ENCODE results near the gene GSKIP.

GSKIP gene

DNA sequence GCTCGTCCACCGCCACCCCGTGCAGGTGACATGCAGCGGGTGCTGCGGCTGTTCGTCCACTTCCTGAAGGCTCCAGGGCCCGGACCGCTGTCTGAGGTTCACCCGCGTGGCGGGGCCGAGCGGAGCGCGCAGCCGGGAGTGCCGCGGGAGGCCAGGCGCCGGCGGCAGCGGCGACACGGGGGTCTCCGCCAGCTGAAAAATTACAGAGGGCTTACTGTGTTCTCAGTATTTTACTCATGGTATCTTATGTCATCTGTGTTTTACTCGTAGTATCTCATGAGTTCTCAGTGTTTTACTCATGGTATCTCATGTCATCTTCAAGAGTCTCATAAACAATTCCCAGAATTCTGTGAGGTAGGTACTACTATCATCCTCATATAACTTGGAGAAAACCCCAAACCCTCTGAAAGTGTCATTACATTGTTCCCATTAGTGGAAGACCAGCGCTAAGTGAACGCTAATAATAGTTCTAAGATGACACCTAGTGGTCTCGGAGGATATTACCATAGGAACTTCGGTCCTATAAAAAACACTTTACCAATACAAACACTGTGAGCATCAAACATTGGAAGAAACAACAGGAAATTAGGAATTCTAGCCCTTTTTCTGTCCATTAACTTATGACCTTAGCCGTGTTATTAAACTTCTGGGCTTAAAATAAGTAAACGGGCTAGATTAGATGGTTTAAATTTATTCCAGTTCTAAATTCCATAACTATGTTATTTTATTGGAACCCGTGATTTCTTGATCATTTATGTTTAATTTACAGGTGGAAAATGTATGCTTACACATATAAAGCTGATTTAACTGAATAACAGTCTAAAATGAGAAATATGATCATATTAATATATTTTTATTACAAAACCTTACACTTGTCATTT, 61.0 kb downstream of the GSKIP start:
- peak overlapping the region; percentile 50; the same call in 1 of the 2 replicates for H3K9ac ChIP-seq
- no peaks in the 10 kb centered on the region for H3K79me2 ChIP-seq (ENCODE audit: insufficient read depth, low read depth)
- no peaks in the 10 kb centered on the region for H3K27me3 ChIP-seq (ENCODE audit: insufficient read depth, low read depth)
- H4K20me1 ChIP-seq (ENCODE audit: insufficient read depth), result no peaks in the 10 kb centered on the region
- peak overlapping the region; percentile 87 for H2AFZ ChIP-seq (ENCODE audit: low read depth)
- no peaks in the 10 kb centered on the region for H3K4me1 ChIP-seq (ENCODE audit: low read depth, poor library complexity, severe bottlenecking)
- TF ChIP-seq, protein P1, sequence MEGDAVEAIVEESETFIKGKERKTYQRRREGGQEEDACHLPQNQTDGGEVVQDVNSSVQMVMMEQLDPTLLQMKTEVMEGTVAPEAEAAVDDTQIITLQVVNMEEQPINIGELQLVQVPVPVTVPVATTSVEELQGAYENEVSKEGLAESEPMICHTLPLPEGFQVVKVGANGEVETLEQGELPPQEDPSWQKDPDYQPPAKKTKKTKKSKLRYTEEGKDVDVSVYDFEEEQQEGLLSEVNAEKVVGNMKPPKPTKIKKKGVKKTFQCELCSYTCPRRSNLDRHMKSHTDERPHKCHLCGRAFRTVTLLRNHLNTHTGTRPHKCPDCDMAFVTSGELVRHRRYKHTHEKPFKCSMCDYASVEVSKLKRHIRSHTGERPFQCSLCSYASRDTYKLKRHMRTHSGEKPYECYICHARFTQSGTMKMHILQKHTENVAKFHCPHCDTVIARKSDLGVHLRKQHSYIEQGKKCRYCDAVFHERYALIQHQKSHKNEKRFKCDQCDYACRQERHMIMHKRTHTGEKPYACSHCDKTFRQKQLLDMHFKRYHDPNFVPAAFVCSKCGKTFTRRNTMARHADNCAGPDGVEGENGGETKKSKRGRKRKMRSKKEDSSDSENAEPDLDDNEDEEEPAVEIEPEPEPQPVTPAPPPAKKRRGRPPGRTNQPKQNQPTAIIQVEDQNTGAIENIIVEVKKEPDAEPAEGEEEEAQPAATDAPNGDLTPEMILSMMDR (conservative IDR thresholded peaks at IDR 0.05; ENCODE audit: low read depth, low read length), result peak; percentile 80
- H3K36me3 ChIP-seq (ENCODE audit: insufficient read depth), result no peaks in the 10 kb centered on the region
- no peak overlapping the region for H3K4me3 ChIP-seq (IDR thresholded peaks at IDR 0.05; ENCODE audit: insufficient read depth, low read depth, low read length)
- H3K4me2 ChIP-seq, result peak overlapping the region; percentile 62
- no peak overlapping the region for H3K27ac ChIP-seq

DNA sequence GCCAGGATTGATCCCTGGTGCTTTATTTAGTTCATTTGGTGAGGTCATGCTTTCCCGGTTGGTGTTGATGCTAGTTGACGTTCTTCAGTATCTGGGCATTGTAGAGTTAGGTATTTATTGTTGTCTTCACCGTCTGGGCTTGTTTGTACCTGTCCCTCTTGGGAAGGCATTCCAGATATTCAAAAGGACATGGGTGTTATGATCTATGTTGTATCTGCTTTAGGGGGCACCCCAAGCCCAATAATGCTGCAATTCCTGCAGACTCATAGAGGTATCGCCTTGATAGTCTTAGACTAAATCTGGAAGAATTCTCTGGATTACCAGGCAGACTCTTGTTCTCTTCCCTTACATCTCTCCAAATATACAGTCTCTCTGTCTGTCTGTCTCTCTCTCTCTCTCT, 70.7 kb downstream of the GSKIP start:
- no peaks in the 10 kb centered on the region for H3K4me1 ChIP-seq (ENCODE audit: low read depth, poor library complexity, severe bottlenecking)
- TF ChIP-seq, protein P1 (conservative IDR thresholded peaks at IDR 0.05; ENCODE audit: low read depth, low read length), result no peak

More for the DNA sequence above, 70.7 kb downstream of the GSKIP start:
- Histone ChIP-seq H2AFZ (ENCODE audit: low read depth) (no peak overlapping the region), H3K9ac (no peak overlapping the region), H3K4me2 (no peak overlapping the region), H4K20me1 (ENCODE audit: insufficient read depth) (no peaks in the 10 kb centered on the region), H3K27me3 (ENCODE audit: insufficient read depth, low read depth) (no peaks in the 10 kb centered on the region), H3K79me2 (ENCODE audit: insufficient read depth, low read depth) (no peaks in the 10 kb centered on the region), H3K27ac (no peak overlapping the region), H3K4me3 (IDR thresholded peaks at IDR 0.05; ENCODE audit: insufficient read depth, low read depth, low read length) (no peak overlapping the region), H3K36me3 (ENCODE audit: insufficient read depth) (no peaks in the 10 kb centered on the region)

Data from KMS-11 (cell line).